Omental fat pad (tissue), 4 donors: ENCODE data around the gene FOXN4. TPM values are rescaled to one million over a fixed set of nuclear protein-coding genes. Genes with fewer than 3 reads are reported as not detected.

ENCODE experiments used
- ATAC-seq: fragments of 150-250 bp; one replicate; pipeline ENCODE4 v1.9.1; 2016; ENCODE audit warnings: mild to moderate bottlenecking, moderate library complexity; ENCODE audit not compliant: low FRiP score
- DNase-seq: peaks from one replicate; pipeline ENCODE4 v3.0.0-alpha.2; 2019; ENCODE audit warnings: low spot score
- total RNA-seq, 4 donors: library from RNA; depleted of rRNA; stranded (reverse); fragments of >200 nt; gene quantifications; one replicate each; pipeline ENCODE4 v1.1.0, GENCODE V29; 2016
- TF ChIP-seq, protein P1 (sequence below), 3 donors: fragments of 450-650 bp; IDR thresholded peaks; one replicate each; pipeline ENCODE4 v1.5.1; 2016 to 2017; ENCODE audit warnings: antibody characterized with exemption in 3 of 3, mild to moderate bottlenecking in 3 of 3, moderate library complexity in 2 of 3

Gene FOXN4, protein sequence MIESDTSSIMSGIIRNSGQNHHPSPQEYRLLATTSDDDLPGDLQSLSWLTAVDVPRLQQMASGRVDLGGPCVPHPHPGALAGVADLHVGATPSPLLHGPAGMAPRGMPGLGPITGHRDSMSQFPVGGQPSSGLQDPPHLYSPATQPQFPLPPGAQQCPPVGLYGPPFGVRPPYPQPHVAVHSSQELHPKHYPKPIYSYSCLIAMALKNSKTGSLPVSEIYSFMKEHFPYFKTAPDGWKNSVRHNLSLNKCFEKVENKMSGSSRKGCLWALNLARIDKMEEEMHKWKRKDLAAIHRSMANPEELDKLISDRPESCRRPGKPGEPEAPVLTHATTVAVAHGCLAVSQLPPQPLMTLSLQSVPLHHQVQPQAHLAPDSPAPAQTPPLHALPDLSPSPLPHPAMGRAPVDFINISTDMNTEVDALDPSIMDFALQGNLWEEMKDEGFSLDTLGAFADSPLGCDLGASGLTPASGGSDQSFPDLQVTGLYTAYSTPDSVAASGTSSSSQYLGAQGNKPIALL
- total RNA-seq: not detected

DNA sequence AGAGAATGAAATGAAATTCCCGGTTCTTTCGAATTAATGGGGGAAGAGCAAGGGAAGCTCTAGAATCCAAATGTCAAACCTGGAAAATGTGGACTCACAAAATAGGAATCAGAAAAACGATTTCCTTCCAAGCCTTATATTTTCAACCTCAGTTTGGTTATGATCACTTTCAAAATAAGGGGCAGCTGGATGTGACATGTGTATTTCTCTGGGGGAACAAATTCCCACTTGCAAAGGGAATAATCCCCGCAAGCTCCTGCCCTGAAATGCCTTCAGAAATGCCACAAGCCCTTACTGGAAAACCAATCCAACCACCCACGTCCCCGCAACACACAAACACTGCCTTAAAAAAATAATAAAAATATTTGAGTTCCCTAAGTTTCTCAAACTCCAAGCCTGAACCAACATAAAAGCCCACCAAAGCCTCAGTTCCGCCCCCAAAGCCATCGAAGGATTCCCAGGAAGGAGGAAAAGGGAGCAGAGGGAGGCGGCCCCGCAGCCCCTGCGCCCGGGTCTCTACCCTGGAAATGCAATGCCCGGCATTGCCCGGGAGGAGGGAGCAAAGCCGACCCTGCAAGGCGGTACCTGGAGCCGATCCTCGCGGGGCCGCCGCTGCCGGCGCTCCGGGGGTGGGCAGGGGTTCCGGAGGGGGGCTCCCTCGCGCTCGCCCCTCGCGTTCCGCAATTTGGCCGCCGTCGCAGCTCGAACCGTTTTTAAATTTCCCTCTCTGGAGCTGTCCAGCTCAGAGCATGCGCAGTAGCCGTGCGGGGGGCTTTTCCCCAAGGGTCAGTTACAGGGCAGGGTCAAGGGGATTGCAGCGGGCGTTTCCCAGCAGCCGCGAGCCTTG, at the start of gene FOXN4:
Gene FOXN4 (minus strand): TSS at position 751 of the 847 bp plus-strand sequence. CDS start 963 bp downstream, outside the sequence.
- ATAC-seq (no peak), DNase-seq (no peak)
- TF ChIP-seq, protein P1, sequence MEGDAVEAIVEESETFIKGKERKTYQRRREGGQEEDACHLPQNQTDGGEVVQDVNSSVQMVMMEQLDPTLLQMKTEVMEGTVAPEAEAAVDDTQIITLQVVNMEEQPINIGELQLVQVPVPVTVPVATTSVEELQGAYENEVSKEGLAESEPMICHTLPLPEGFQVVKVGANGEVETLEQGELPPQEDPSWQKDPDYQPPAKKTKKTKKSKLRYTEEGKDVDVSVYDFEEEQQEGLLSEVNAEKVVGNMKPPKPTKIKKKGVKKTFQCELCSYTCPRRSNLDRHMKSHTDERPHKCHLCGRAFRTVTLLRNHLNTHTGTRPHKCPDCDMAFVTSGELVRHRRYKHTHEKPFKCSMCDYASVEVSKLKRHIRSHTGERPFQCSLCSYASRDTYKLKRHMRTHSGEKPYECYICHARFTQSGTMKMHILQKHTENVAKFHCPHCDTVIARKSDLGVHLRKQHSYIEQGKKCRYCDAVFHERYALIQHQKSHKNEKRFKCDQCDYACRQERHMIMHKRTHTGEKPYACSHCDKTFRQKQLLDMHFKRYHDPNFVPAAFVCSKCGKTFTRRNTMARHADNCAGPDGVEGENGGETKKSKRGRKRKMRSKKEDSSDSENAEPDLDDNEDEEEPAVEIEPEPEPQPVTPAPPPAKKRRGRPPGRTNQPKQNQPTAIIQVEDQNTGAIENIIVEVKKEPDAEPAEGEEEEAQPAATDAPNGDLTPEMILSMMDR (IDR thresholded peaks at IDR 0.05): no peak

DNA sequence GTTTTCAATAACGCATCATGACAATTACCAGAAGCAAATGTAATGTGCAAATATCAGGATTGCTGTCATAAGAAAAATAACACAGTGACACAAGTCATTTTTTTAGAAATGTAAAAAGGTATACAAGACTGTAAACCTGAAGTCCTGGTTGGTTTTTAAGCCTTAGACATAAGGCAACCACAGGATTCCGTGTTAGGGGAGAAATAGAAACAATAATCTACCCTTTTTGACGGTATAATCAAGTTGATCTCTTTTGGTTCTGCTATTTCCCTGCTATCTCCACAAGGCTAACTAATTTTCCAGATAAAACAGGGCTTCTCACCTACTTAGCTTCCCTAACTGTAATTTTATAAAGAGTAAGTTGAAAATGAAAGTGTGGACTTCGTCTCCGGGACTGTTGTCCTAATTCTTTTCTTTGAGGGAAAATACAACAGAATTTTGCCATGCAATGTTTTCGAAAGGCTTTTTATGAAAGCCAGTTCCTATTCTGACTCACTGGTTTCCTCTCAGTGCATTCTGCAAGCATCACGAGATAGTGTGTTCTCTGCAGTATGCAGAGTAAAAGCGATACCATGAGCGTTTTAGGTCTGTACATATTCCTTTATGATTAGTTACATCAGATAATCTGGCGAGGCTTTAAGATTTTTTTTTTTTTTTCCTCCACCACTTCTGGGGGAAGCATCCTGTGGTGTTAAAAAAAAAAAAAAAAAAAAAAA, 49.2 kb upstream of the FOXN4 start:
- ATAC-seq (no peak), DNase-seq (no peak)
- TF ChIP-seq, protein P1 (IDR thresholded peaks at IDR 0.05): no peak

DNA sequence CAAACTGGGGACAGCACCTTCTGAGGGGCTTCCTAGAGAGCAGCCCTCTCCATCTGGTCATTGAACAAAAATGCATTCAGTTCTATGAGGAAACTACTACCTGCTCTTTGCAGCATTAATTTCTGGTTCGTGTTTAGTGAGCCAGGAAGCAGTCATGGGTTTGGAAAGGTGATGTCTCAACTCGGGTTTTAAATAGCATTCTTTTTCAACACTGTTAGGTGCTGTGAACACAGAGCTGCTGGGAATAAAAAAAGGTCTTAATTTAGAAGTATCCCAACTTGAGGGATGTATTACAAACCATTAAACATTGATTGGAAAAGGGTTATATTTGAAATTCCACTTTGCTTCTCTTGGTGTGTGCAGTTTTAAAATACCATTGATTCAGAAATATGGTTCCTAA, 47.9 kb upstream of the FOXN4 start:
- TF ChIP-seq, protein P1 (IDR thresholded peaks at IDR 0.05): no peak
- ATAC-seq: no peak
- no peak for DNase-seq

DNA sequence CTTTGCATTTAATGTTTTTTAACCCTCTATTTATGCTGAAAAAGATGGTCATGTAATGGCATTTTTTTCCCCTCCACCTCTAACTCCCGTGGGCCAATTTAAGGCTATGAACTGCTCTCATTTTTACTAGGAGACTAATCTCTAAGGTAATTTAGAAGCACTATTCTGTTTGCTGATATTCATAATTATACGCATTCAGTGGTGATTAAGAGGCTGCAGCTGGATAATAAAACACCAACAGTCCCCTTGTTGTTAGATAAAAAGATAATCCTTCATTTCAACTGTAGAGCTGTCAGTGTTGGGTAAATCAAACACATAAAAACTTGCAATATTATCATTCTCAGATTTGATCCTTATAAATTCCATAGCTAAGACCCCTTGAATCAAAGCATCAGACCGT, 47.5 kb upstream of the FOXN4 start:
- DNase-seq: no peak
- no peak for ATAC-seq
- TF ChIP-seq, protein P1 (IDR thresholded peaks at IDR 0.05): no peak

DNA sequence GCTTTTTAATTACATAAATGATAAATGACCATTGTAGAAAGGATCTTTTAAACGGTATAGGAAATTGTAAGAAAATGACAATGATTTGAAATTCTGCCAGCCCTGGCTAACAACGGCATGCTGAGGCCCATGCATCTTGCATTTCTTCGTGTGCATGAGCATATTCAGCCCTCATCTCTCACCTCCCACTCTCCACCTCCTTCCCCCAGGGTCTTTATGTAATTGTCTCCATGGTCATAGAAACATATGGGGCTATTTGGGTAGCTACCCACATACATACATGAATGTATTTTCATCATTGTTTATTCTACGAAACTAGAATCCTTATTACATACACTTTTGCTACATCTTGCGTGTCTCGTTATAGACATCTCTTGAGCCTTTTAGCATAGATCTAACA, 43.1 kb upstream of the FOXN4 start:
- TF ChIP-seq, protein P1 (IDR thresholded peaks at IDR 0.05): no peak
- ATAC-seq (no peak), DNase-seq (no peak)

DNA sequence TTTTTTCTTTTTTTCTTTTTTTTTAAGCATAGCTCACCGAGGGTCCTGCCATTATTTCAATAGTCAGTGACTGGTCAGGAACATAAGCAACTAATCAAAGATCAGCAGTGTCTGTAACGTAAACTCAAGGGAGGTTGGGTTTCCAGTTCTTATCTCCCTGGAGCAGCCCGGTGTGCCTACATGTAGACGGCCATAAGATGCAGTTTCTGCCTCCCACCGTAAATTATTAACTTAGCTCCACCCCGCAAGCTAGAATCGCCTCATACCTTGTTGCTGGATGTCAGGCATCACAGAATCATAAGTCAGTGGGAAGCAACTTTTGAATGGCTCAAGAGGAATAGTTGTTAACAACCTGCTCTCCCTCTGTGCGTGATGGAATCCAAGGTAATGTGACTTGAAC, 38.5 kb upstream of the FOXN4 start, which contains the start of gene MYO1H:
Gene MYO1H (plus strand): TSS at position 312 of the 400 bp plus-strand sequence. CDS start 61 bp downstream, at position 373.
- TF ChIP-seq, protein P1 (IDR thresholded peaks at IDR 0.05): no peak
- no peak for DNase-seq
- no peak for ATAC-seq
